Hepatocyte (in vitro differentiated cells): ENCODE measurements around the gene EXOC6. TPM values are rescaled to one million over a fixed set of nuclear protein-coding genes. Genes with fewer than 3 reads are reported as not detected.
A peak's percentile ranks its signal among the peaks of the same experiment; 100 is the strongest.

Source experiments
- DNase-seq: peaks from one replicate; pipeline ENCODE4 v3.0.0-alpha.2; 2016; ENCODE audit warnings: low spot score
- H2AFZ ChIP-seq: fragments of 200-600 bp; sonication (generic); 2 replicates; pipeline ENCODE4 v1.6.0; 2016; ENCODE audit warnings: antibody characterized with exemption, mild to moderate bottlenecking
- H3K27ac ChIP-seq: fragments of 200-600 bp; sonication (generic); 2 replicates; pipeline ENCODE4 v1.5.1; 2016; ENCODE audit warnings: mild to moderate bottlenecking
- H3K27me3 ChIP-seq: fragments of 200-600 bp; sonication (generic); 2 replicates; pipeline ENCODE4 v1.6.1; 2016
- H3K36me3 ChIP-seq: fragments of 200-600 bp; sonication (generic); replicated peaks from 2 replicates; pipeline ENCODE4 v1.5.1; 2016; ENCODE audit warnings: low read depth; ENCODE audit not compliant: insufficient read depth
- H3K4me1 ChIP-seq: fragments of 200-600 bp; sonication (generic); 2 replicates; pipeline ENCODE4 v1.5.1; 2016; ENCODE audit warnings: mild to moderate bottlenecking, moderate library complexity; ENCODE audit not compliant: insufficient read depth
- H3K4me2 ChIP-seq: fragments of 200-600 bp; sonication (generic); 2 replicates; pipeline ENCODE4 v1.6.0; 2016
- H3K4me3 ChIP-seq: fragments of 200-600 bp; sonication (generic); 2 replicates; pipeline ENCODE4 v1.5.1; 2016; ENCODE audit warnings: mild to moderate bottlenecking
- H3K79me2 ChIP-seq: fragments of 200-600 bp; sonication (generic); 2 replicates; pipeline ENCODE4 v1.6.0; 2017; ENCODE audit warnings: mild to moderate bottlenecking
- H3K9me2 ChIP-seq: fragments of 200-600 bp; sonication (generic); replicated peaks from 2 replicates; pipeline ENCODE4 v1.6.0; 2017; ENCODE audit warnings: mild to moderate bottlenecking; ENCODE audit not compliant: insufficient read depth
- H3K9me3 ChIP-seq: fragments of 200-600 bp; sonication (generic); 2 replicates; pipeline ENCODE4 v1.5.1; 2016; ENCODE audit warnings: low read depth, mild to moderate bottlenecking
- H4K20me1 ChIP-seq: fragments of 200-600 bp; sonication (generic); 2 replicates; pipeline ENCODE4 v1.6.0; 2016; ENCODE audit warnings: mild to moderate bottlenecking; ENCODE audit not compliant: insufficient read depth, poor library complexity, severe bottlenecking
- EZH2 ChIP-seq: fragments of 200-600 bp; sonication (generic); IDR thresholded peaks from 2 replicates; pipeline ENCODE4 v1.6.1; 2016; ENCODE audit warnings: antibody characterized with exemption, mild to moderate bottlenecking, borderline replicate concordance
- EZH2phosphoT487 ChIP-seq: fragments of 200-600 bp; sonication (generic); IDR thresholded peaks from one replicate; pipeline ENCODE4 v1.6.1; 2018; ENCODE audit warnings: antibody characterized with exemption, mild to moderate bottlenecking, low read depth, moderate library complexity; ENCODE audit not compliant: unreplicated experiment, severe bottlenecking
- whole genome bisulfite sequencing: methylation state at CpG from one replicate; pipeline ENCODE4 v1.1.6; 2016; ENCODE audit warnings: low lambda C conversion rate; ENCODE audit errors: missing lambda C conversion rate; 5-methylcytosine and 5-hydroxymethylcytosine counted together
- polyA plus RNA-seq: library from polyadenylated mRNA; unstranded; fragments of >200 nt; fragmentation: Nextera tagmentation; extraction: Ambion mirVana; gene quantifications from 2 replicates; pipeline ENCODE4 v1.2.1, GENCODE V29; 2016
- total RNA-seq: library from RNA; depleted of rRNA; stranded (reverse); fragments of >200 nt; gene quantifications from 2 replicates; pipeline ENCODE4 v1.2.3, GENCODE V29; 2014
- TF ChIP-seq, protein P1 (sequence below): fragments of 200-600 bp; sonication (generic); IDR thresholded peaks from 2 replicates; pipeline ENCODE4 v1.5.1; 2016; ENCODE audit warnings: antibody characterized with exemption, mild to moderate bottlenecking; ENCODE audit not compliant: poor library complexity

The EXOC6 gene
- total and polyA plus RNA-seq, 2 experiments from 2014 or later = 5.8 to 11.7 TPM

DNA sequence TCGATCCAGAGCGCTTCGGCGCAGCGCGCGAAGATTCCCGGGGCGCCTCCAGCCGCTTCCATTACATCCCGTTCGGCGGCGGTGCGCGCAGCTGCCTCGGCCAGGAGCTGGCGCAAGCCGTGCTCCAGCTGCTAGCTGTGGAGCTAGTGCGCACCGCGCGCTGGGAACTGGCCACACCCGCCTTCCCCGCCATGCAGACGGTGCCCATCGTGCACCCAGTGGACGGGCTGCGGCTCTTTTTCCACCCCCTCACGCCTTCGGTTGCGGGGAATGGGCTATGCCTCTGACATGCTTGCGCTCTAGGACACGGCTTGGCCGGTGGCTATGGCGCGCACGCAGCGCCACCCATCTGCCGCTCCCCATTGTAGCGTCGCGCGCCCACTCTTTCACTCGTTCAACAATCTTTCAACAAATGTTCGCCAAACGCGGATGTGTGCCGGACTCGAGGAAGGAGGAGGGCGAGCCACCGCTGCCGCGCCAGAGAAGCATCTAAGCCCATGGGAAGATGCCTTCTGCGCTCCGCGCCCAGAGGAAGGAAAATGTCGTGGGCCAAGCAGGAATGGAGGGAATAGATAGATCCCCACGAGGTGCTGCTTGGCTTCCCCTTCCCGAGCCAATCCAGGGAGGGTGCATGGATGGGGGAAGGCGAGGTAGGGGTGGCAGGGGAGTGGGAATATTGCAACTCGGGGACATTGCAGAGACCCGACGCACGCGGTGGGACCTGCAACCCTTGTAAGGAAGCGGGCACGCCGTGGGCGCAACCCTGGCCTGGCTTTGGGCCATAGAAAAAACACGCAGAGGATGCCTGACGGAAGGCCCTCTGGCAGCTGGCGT lies 220.3 kb downstream of the EXOC6 start:
- 12% methylated on average over 73 of the region's 73 CpGs for WGBS
- Histone ChIP-seq H3K36me3 (no peaks in the 10 kb centered on the region), H3K79me2 (no peaks in the 10 kb centered on the region), H3K9me2 (no peaks in the 10 kb centered on the region), H3K27ac (no peak overlapping the region), H3K4me2 (peak overlapping the region; percentile 78), H2AFZ (no peak overlapping the region), H3K9me3 (no peaks in the 10 kb centered on the region), H3K4me1 (peaks cover 15% of the 10 kb centered on the region), H3K27me3 (peaks cover 96% of the 10 kb centered on the region), H3K4me3 (no peak overlapping the region), H4K20me1 (no peaks in the 10 kb centered on the region)
- TF ChIP-seq EZH2phosphoT487 (no peak), EZH2 (no peak)
- TF ChIP-seq, protein P1, sequence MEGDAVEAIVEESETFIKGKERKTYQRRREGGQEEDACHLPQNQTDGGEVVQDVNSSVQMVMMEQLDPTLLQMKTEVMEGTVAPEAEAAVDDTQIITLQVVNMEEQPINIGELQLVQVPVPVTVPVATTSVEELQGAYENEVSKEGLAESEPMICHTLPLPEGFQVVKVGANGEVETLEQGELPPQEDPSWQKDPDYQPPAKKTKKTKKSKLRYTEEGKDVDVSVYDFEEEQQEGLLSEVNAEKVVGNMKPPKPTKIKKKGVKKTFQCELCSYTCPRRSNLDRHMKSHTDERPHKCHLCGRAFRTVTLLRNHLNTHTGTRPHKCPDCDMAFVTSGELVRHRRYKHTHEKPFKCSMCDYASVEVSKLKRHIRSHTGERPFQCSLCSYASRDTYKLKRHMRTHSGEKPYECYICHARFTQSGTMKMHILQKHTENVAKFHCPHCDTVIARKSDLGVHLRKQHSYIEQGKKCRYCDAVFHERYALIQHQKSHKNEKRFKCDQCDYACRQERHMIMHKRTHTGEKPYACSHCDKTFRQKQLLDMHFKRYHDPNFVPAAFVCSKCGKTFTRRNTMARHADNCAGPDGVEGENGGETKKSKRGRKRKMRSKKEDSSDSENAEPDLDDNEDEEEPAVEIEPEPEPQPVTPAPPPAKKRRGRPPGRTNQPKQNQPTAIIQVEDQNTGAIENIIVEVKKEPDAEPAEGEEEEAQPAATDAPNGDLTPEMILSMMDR = no peak
- no peak for DNase-seq

DNA sequence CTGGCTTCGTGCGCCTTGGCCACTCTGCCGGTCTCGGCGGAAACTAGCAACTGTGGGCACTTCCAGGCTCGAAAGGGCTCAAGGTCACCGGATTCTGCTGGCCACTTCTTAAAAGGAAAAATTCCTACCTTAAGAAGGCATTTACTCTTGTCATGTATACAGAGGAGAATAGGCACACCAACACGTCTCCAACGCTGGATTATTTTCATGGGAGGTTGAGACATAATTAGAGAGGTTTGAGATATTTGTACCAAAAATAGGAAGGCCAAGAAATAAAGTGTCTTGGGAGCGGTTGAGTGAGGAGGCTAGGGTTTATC lies 220.9 kb downstream of the EXOC6 start:
- H3K4me2 ChIP-seq = no peak overlapping the region
- WGBS = 75% methylated on average over 10 of the region's 10 CpGs
- H3K79me2 ChIP-seq = no peaks in the 10 kb centered on the region
- no peaks in the 10 kb centered on the region for H3K36me3 ChIP-seq
- H3K27me3 ChIP-seq = peaks cover 96% of the 10 kb centered on the region
- H3K4me3 ChIP-seq = no peak overlapping the region
- no peak overlapping the region for H2AFZ ChIP-seq
- H3K9me2 ChIP-seq = no peaks in the 10 kb centered on the region
- DNase-seq = no peak
- no peaks in the 10 kb centered on the region for H3K9me3 ChIP-seq
- H3K4me1 ChIP-seq = peaks cover 21% of the 10 kb centered on the region
- H4K20me1 ChIP-seq = no peaks in the 10 kb centered on the region
- no peak overlapping the region for H3K27ac ChIP-seq
- TF ChIP-seq EZH2 = no peak
- no peak for TF ChIP-seq EZH2phosphoT487
- TF ChIP-seq, protein P1 = no peak

DNA sequence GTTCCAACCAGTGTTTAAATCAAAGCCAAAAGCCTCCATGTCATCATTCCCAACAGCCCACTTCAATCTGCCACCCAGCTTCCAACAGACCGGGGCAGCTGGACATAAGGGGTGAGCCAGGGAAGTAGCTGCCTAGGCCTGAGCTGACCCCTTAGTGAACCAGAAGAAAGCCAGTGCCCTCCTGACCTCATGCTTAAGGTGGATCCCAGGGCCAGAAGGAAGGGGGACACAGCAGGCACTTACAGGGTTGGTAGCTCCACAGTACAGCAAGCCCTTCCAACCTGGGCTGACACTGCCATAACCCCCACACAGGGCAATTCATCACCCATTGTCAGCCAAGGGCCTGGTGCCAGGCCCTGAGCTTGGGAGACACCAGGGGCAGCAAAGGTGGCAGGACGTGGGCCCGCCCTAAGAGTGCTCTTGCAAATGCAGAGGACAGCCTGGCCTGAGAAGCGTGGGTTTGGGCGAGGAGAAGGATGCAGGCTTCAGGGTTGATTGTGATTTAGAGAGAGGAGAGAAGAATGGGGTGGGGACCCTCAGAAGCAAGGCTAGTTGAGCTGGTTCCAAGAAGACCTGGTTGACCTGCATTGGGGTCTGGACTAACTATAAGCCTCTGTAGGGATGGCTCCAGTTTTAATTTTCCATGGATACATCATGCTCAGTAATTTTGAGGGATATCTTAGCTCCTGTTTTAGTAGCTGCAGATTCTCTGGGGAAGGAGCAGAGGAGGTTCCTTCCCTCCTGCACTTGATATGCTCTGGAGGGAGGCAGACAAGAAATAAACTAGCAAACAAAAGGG lies 222.3 kb downstream of the EXOC6 start:
- H3K4me2 ChIP-seq = no peak overlapping the region

More for the DNA sequence above, 222.3 kb downstream of the EXOC6 start:
- H3K27me3 ChIP-seq = peaks cover 96% of the 10 kb centered on the region
- DNase-seq = no peak
- no peaks in the 10 kb centered on the region for H3K9me3 ChIP-seq
- no peak overlapping the region for H3K27ac ChIP-seq
- H3K4me1 ChIP-seq = peaks cover 28% of the 10 kb centered on the region
- no peaks in the 10 kb centered on the region for H3K79me2 ChIP-seq
- no peaks in the 10 kb centered on the region for H4K20me1 ChIP-seq
- H3K4me3 ChIP-seq = no peak overlapping the region
- H3K36me3 ChIP-seq = no peaks in the 10 kb centered on the region
- H2AFZ ChIP-seq = no peak overlapping the region
- WGBS = 84% methylated on average over 5 of the region's 5 CpGs
- TF ChIP-seq, protein P1 = no peak
- no peak for TF ChIP-seq EZH2
- no peak for TF ChIP-seq EZH2phosphoT487
- no peaks in the 10 kb centered on the region for H3K9me2 ChIP-seq
